HG03066 (cell line): ENCODE results near the gene NCAPD2.

Experiments used
- ATAC-seq: cut with Tn5 transposase; IDR thresholded peaks from one replicate; pipeline ENCODE4 v1.9.1; 2021; ENCODE audit warnings: low read depth; ENCODE audit not compliant: unreplicated experiment

NCAPD2 gene

GRCh38 chr12:6493497-6494257 lies at the start of gene NCAPD2:
Gene NCAPD2 (plus strand): TSS chr12:6494102. CDS start chr12:6495099, 997 bp downstream.
- ATAC-seq = peak; percentile 84

- no peak for ATAC-seq
These were observed 48.9 kb upstream of the NCAPD2 start, which contains the start of gene CD27 for GRCh38 chr12:6444704-6445688. Gene CD27 (plus strand): TSS chr12:6444955. CDS start chr12:6445096, 141 bp downstream.

GRCh38 chr12:6450091-6450868 lies 43.6 kb upstream of the NCAPD2 start:
- ATAC-seq = no peak

GRCh38 chr12:6450869-6451347 lies 43.0 kb upstream of the NCAPD2 start:
- ATAC-seq = no peak

- peak; percentile 57 for ATAC-seq
These were observed 42.3 kb upstream of the NCAPD2 start, which contains the start of gene TAPBPL for GRCh38 chr12:6451348-6452244. Gene TAPBPL (plus strand): TSS chr12:6452042. CDS start chr12:6452249, 207 bp downstream.

GRCh38 chr12:6452245-6452943 lies 41.5 kb upstream of the NCAPD2 start:
- ATAC-seq = no peak

- no peak for ATAC-seq
These were observed 40.8 kb upstream of the NCAPD2 start for GRCh38 chr12:6452944-6453630.

- ATAC-seq = no peak
These were observed 36.5 kb upstream of the NCAPD2 start for GRCh38 chr12:6457220-6457945.

GRCh38 chr12:6458281-6459003 lies 35.5 kb upstream of the NCAPD2 start:
- no peak for ATAC-seq

- no peak for ATAC-seq
These were observed 34.9 kb upstream of the NCAPD2 start for GRCh38 chr12:6459004-6459337.

GRCh38 chr12:6460751-6461371 lies 33.0 kb upstream of the NCAPD2 start:
- ATAC-seq = no peak

GRCh38 chr12:6461401-6462233 lies 32.3 kb upstream of the NCAPD2 start:
- peak; percentile 81 for ATAC-seq

- no peak for ATAC-seq
These were observed 31.5 kb upstream of the NCAPD2 start for GRCh38 chr12:6462234-6462995.

GRCh38 chr12:6463216-6463615 lies 30.7 kb upstream of the NCAPD2 start:
- ATAC-seq = no peak

- ATAC-seq = no peak
These were observed 30.0 kb upstream of the NCAPD2 start for GRCh38 chr12:6463858-6464257.
